CD4-positive, alpha-beta T cell treated with Interleukin-17A for 4 hours (primary cell): ENCODE results near the gene HIP1.
"Not testable (repeated sequence)": the region's sequence is repeated elsewhere in the genome, so short reads cannot be mapped to it uniquely, and the experiment has no call there.

Experiments
- DNase-seq: peaks from one replicate; pipeline ENCODE4 v3.0.0-alpha.2; 2020; ENCODE audit warnings: mixed read lengths

Gene HIP1

DNA sequence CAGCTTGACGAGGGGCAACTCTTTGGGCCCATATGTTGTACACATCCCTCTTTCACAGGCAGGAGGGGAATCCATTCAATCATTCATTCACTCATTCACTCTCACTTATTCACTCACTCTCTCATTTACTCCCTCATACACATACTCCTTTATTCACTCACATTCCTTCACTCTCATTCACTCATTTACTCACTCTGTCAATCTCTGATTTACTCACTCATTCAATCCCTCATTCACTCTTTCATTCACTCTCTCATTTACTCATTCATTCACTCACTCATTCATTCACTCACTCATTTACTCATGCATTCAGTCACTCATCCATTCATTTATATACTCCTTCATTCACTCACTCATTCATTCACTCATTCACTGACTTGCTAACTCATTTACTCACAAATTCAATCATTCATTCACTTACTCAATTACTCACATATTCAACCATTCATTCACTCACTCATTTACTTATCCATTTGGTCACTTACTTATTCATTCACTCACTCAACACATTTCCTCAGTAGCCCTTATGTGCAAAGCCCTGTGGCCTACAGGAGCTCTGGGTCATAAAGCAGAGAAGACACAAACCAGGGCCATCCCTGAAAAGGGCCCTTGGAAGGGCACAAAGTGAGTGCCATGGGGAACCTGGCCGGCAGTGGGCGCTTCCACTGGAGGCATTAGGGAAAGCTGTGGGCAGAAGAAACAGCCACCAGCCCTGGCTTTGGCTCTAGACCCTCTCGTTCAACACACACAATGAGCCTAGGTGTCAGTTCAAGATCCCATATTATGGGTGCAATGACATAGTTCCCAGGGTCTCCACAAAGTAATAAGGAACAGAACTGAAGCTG lies 26.0 kb downstream of the HIP1 start:
- DNase-seq, result no peak

DNA sequence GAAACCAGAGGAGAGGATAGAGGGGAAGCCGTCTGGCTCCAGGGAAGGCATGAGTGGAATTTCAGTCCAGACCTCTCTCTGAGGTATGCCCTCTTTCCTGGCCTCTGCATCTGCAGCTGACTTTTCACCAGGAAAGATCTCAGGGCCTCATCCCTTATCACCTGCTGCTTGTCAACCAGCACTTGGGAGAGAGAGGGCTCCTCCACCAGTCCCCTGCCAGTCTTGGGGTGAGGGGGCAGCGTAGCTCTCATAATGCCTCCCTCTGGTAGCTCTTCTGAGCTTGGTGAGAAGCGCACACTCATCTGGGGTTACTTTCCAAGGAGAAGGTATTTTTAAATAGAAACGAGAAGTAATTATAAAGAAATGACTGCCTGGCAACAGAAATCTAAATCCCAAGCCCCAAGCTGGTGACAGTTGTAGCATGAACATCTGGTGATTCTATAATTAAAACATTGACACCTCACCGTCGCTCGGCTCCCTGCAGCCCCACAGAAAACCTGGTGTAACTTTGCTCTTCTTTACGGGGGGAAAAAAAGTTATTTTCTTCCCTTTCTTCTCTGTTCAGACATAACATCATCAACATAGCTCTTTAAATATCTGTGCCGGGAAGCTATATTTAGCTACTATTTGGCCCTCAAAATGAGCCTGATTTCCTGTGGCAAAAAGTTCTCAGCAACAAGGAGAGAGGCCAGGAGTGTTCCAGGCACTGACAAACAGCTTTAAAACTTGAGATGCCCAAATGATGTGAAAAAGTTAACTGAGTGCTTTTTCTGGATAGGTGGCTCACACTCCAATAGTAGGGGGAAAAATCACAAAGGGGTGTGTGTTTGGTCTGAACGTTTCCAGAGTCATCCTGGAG lies 26.9 kb downstream of the HIP1 start:
- no peak for DNase-seq

DNA sequence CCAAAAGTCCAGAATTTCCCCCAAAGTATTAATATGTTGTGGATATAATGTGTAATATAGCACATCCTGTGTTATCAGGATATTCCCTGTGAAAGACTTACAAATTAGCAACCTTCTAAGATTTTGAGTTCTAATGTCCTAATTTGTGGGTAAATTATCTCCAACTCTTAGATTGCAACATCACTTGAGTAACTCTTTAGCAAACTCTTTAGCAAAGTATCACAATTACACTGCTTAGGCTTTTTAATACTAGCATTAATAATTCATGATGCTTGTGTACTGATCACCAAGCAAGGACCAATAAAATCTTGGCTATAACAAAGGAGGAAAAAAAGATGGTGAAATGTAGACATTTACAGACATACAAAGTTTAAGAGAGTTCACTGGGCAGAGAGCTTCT lies 27.7 kb downstream of the HIP1 start:
- DNase-seq, result no peak

DNA sequence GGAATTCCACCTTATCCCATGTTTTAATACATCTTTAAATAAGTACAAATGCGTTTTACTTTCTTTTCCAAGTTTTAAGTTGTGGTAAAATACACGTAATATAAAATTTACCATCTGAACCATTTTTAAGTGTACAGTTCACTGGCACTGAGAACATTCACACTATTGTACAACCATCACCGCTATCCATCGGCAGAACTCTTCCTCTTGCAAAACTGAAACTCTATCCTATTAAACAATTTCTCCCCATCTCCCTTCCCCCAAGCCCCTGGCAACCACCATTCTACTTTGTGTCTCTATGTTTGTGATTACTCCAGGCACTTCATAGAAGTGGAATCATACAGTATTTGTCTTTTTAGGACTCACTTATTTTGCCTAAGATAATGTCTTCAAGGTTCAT lies 33.8 kb downstream of the HIP1 start:
- no peak for DNase-seq

DNA sequence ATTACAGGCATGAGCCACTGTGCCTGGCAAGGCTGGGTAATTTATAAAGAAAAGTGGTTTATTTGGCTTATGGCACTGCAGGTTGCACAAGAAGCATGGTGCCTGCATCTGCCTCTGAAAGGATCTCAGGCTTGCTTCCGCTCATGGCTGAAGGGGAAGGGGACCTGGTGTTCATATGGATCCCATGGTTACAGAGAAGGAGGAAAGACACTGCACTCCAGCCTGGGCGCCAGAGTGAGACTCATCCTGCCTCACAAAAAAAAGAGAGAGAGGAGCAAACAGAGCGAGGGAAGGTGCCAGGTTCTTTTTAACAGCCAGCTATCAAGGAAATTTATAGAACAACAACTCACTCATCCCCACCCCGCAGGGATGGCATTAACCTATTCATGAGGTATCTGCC lies 36.2 kb downstream of the HIP1 start:
- DNase-seq, result no peak

DNA sequence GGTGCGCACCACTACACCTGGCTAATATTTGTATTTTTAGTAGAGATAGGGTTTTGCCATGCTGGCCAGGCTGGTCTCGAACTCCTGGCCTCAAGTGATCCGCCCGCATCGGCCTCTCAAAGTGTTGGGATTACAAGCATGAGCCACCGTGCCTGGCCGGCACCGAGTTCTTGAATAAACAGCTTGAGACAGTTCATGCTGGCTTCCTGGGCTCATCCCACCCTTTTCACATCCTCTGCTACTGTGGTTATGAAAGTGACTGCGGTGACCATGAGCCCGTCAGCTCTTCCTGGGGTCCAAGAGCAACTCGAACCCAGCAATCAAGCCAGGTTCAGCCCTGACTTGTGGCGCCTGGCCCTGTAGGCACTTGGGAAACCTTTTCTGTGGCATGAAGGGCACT lies 38.7 kb downstream of the HIP1 start:
- no peak for DNase-seq

DNA sequence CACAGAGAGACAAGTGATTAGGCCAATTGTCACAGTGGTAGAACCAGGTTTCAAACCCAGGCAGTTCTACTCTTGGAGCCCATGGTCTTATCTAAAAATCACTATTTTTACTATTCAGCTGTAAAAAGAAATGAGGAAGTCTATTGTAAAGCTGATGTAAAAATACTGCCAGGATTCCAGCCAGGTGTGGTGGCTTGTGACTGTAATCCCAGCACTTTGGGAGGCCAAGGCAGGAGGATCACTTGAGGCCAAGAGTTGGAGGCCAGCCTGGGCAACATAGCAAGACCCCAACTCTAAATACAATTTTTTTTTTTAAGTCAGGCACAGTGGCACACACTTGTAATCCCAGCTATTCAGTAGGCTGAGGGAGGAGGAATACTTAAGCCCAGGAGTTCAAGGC lies 40.4 kb downstream of the HIP1 start:
- DNase-seq, result no peak

DNA sequence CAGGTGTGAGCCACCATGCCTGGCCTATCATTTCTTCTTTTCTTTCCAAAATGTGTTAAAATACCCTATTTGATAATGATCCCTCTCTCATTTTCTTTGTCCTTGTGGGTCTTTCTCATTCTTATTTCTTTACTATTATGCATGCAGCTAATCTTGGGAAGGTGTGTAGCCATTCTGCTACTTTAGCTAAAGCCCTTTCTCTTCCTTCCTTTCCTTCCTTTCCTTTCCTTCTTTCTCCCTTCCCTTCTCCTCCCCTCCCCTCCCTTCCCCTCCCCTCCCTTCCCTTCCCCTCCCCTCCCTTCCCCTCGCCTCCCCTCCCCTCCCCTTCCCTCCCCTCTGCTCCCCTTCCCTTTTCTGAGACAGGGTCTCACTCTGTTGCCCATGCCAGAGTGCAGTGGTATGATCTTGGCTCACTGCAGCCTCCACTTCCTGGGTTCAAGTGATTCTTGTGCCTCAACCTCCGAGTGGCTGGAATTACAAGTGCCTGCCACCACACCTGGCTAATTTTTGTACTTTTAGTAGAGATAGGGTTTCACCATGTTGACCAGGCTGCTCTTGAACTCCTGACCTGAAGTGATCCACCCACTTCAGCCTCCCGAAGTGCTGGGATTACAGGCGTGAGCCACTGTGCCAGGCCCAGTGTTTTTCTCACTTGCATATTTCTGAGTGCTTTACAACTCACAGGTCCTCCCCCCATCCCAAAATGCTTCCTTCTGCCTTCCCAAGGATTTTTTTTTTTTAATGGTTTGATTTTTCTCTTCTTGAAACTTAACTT lies 42.3 kb downstream of the HIP1 start:
- DNase-seq, result no peak

DNA sequence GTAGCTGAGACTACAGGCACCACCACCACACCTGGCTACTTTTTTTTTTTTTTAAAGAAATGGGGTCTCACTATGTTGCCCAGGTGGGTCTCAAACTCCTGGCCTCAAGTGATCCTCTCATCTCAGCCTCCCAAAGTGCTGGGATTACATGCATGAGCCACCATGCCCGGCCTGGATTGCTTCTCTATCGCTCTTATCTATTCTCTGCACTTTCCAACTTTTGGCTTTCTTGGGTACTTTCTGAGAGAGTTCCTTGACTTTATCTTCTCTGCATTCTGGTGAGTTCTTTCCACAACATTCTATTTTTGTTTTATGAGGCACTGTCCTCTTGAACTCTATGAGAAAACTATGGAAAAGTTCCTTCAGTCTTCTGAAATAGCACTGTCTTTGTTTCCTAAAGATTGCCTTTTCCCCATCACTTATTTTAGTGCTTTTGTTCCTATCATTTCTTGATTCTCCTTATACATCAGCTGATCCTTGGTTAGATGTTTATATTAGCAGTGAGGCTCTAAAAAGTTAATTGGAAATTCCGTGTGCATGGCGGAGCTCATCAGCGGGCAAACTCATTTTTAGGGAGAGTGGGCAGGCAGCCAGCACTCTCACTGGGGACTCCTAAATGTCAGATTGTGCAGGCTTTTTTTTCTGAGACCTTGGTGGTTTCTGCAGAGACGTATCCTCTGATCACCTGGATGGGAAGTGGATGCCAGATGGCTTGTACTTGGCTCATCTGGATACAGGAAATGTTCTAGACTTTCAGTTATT lies 43.9 kb downstream of the HIP1 start:
- no peak for DNase-seq

DNA sequence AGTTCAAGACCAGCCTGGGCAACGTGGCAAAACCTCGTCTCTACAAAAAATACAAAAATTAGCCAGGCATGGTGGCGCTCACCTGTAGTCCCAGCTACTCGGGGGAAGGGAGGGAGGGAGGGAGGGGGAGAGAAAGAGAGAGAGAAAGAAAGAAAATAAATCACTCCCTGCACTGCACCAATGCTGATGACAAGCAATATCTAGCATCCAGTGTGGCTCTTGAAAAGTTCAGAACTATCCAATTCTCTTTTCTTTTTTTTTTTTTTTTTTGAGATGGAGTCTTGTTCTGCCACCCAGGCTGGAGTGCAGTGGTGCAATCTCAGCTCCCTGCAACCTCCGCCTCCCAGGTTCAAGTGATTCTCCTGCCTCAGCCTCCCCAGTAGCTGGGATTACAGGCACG lies 45.1 kb downstream of the HIP1 start:
- not testable (repeated sequence) for DNase-seq

DNA sequence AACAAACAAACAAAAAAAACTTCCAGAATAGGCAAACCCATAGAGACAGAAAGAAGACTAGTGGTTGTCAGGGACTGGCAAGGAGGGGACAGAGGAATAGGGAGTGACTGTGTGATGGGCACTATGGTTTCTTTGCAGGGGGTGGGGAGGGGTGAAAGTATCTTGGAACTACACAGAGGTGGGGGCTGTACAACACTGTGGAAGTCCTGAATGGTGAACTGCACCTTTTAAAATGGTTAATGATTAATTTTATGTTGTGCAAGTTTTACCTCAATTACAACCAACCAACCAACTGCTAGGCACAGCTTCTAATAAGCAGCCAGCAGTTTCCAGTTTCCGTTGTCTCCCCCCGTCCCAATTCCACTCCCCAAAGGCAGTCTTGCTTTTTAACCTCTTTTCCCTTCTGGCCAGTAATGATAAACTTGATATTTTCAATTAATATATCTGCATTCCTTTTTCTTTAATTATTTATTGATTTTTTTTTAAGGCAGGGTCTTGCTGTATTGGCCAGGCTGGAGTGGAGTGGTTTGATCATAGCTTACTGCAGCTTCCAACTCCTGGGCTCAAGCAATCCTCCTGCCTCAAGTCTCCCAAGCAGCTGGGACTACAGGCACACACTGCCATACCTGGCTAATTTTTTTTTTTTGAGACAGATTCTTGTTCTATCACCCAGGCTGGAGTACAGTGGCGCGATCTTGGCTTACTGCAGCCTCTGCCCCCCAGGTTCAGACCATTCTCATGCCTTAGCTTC lies 46.8 kb downstream of the HIP1 start:
- DNase-seq, result no peak

DNA sequence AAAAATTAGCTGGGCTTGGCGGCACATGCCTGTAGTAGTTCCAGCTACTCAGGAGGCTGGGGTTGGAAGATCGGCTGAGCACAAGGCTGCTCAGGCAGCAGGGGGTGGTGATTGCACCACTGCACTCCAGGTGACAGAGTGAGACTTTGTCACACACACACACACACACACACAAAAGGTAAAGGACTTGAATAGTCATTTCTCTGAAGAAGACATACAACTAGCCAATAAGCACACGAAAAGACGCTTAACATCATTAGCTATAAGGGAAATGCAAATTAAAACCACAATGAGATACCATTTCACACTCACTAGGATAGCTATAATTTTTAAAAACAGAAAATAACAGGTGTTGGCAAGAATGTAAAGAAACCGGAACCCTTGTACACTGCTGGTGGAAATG lies 48.6 kb downstream of the HIP1 start:
- no peak for DNase-seq

DNA sequence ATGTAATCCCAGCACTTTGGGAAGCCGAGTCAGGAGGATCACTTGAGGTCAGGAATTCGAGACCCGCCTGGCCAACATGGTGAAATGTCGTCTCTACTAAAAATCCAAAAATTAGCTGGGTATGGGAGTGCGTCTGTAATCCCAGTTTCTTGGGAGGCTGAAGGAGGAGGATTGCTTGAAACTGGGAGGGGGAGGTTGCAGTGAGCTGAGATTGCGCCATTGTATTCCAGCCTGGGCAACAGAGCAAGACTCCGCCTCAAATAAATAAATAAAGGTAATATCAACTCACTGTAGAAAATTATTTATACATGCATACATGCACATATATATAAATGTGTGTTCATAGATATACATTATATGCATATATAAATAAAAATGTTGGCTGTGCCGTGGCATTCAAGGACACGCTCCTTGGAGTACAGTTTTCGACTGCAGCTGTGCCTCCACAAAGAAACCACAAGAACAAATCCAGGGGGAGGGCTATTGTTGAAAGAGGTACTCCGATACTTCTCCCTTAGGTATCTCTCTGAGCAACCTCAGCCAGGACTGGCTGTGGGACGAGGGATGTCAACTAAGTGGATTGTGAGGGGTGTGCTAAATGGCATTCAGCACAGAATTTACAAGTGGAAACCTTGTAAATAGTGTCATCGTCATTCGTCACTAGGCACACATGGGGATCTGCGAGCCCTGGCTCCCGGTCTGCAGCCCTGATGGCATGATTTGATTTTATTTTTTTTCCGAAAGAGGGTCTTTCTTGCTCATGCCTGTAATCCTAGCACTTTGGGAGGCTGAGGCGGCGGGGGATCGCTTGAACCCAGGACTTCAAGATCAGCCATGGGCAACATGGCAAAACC lies 49.3 kb downstream of the HIP1 start:
- no peak for DNase-seq

DNA sequence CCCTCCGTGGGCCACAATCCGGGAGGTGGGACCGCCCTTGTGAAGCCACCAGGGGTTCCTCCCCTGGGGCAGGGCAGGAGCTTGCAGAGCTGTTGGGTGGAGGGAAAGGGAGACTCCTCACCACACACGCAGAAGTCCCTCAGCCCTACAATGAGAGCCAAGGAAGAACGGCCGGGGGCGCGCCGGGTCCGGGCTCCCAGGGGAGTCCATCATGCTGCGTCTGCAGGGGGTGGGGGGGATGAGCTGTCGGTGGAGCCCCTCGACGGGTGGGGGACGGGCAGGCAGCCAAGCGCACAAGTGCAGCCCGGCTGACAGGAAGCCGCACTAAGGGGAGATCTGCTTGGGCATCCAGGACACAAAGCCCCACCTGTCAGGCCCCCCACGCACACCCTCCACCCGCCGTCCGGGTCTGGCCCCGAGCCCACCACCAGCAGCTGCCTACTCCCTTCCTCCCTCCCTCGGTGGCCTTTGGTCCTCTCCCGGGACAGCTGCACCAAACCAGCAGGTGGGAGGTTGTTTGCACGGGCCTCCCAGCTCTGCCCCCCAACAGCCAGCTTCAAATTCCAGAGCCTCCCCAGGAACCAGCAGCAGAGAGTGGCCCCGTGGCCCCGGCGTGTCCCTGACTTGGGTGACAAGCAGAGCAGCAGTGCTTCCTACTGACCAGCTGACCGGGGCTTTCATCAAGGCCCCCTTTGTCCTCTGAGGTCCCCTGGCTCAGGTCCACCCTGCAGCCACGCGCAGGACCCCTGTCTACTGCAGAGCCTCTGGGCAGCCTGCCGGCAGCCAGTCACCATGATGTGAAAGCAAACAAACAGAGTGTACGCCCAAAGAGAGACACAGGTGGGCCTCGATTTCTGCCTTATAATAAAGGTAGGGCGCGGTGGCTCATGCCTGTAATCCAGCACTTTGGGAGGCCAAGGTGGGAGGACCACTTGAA lies 50.3 kb downstream of the HIP1 start:
- no peak for DNase-seq

DNA sequence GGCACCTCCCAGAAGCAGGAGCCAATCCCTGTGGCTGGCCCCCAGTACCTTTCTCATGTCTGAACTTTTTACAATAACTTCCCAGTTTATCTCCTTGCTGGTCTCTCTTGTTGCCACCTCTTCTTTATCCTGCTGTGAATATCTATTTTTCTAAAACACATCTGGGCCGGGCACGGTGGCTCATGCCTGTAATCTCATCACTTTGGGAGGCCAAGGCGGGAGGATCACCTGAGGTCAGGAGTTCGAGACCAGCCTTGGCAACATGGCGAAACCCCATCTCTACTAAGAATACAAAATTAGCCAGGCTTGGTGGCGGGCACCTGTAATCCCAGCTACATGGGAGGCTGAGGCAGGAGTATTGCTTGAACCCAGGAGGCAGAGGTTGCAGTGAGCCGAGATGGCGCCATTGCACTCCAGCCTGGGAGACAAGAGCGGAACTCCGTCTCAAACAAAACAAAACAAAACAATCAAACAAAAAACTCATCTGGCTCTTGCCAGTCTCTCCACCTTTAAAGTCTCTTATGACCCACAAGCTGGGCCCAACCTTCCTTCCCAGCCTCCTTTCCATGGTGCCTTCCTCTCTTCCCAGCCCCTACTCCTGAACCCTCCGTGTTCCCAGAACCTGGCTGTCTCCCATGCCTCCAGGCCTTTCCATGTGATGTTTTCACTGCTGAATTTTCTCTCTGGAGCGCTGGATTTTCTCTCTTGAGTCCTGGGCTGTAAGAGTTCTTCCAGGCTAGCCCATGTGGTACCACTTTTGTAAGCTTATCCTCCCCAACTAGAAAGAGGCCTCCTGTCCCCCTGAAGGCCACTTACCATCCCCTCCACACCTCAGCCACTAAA lies 51.3 kb downstream of the HIP1 start:
- DNase-seq, result no peak

DNA sequence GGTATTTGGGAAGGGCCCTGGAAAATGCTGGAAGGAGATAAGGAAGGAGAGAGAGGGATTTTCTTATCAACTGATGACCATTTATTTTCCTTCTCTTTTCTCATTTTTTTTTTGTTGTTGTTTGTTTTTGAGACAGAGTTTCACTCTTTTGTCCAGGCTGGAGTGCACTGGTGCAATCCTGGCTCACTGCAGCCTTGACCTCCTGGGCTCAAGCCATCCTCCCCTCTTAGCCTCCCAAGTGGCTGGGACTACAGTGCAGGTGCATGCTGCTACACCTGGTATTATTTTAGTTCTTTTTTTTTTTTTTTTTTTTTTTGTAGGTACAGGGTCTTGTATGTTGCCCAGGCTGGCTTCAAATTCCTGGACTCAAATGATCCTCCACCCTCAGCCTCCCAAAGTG lies 52.2 kb downstream of the HIP1 start:
- no peak for DNase-seq

DNA sequence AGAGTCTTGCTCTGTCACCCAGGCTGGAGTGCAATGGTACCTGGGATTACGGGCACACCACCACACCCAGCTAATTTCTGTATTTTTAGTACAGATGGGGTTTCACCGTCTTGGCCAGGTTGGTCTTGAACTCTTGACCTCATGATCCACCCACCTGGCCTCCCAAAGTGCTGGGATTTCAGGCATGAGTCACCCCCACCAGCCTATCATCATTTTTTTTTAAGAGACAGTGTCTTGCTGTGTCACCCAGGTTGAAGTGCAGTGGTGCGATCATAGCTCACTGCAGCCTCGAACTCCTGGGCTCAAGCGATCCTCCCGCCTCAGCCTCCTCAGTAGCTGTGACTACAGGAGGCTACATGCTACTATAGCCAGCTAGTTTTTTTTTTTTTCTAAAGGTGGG lies 56.7 kb downstream of the HIP1 start:
- not testable (repeated sequence) for DNase-seq

DNA sequence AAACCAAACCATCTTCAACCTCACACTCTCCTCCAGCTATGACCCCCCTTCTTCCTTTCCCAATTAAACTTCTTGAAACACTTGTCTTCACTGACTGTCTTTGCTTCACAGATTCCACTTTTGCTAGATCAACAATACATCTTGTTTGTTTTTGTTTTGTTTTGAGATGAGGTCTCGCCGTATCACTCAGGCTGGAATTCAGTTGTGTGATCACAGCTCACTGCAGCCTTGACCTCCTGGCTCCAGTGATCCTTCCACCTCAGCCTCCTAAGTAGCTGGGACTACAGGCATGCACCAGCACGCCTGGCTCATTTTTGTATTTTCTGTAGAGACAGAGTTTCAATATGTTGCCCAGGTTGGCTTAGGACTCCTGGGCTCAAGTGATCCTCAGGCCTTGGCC lies 59.7 kb downstream of the HIP1 start:
- no peak for DNase-seq

DNA sequence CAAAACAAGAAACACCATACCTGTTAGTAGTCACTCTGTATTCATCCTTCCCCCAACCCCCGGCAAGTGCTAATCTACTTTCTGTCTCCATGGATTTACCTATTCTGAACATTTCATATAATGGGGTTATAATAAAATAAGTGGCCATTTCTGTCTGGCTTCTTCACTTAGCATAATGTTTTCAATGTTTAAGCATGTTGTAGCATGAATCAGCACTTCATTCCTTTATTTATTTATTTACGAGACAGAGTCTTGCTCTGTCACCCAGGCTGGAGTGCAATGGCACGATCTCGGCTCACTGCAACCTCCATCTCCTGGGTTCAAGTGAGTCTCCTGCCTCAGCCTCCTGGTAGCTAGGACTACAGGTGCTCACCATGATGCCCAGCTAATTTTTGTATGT lies 69.2 kb downstream of the HIP1 start:
- DNase-seq, result no peak
